BLaER1 treated with 17β-estradiol and CSF1 and Interleukin-3, amounts not matched to agents 10 nM and 100 nM (cell line): Measurements from ENCODE around the gene IGLON5.

ENCODE experiments used
- H3K27ac ChIP-seq, 11 experiments: shearing (Covaris generic); formaldehyde crosslinking; 2 replicates each; pipeline ENCODE4 v1.8.1; 2022
- H3K27me3 ChIP-seq, 11 experiments: shearing (Covaris generic); formaldehyde crosslinking; 2 replicates each; pipeline ENCODE4 v1.8.1; 2022
- H3K36me3 ChIP-seq, 11 experiments: shearing (Covaris generic); formaldehyde crosslinking; 2 replicates each; pipeline ENCODE4 v1.8.1; 2022
- H3K4me1 ChIP-seq, 10 experiments: shearing (Covaris generic); formaldehyde crosslinking; 2 replicates each; pipeline ENCODE4 v1.8.1; 2022
- H3K4me2 ChIP-seq, 11 experiments: shearing (Covaris generic); formaldehyde crosslinking; 2 replicates each; pipeline ENCODE4 v1.8.1; 2022
- H3K4me3 ChIP-seq, 10 experiments: shearing (Covaris generic); formaldehyde crosslinking; 2 replicates each; pipeline ENCODE4 v1.8.1; 2022
- H3K9ac ChIP-seq, 11 experiments: shearing (Covaris generic); formaldehyde crosslinking; 2 replicates each; pipeline ENCODE4 v1.8.1; 2022
- H3K9me3 ChIP-seq, 11 experiments: shearing (Covaris generic); formaldehyde crosslinking; replicated peaks in 1 of 11; 2 replicates each; pipeline ENCODE4 v1.8.1; 2022
- H4K20me1 ChIP-seq, 11 experiments: shearing (Covaris generic); formaldehyde crosslinking; 2 replicates each; pipeline ENCODE4 v1.8.1; 2022
- Cebpa-rat ChIP-seq, 11 experiments: shearing (Covaris generic); IDR thresholded peaks; 2 replicates each; pipeline ENCODE4 v1.8.1; 2022

IGLON5 gene

DNA sequence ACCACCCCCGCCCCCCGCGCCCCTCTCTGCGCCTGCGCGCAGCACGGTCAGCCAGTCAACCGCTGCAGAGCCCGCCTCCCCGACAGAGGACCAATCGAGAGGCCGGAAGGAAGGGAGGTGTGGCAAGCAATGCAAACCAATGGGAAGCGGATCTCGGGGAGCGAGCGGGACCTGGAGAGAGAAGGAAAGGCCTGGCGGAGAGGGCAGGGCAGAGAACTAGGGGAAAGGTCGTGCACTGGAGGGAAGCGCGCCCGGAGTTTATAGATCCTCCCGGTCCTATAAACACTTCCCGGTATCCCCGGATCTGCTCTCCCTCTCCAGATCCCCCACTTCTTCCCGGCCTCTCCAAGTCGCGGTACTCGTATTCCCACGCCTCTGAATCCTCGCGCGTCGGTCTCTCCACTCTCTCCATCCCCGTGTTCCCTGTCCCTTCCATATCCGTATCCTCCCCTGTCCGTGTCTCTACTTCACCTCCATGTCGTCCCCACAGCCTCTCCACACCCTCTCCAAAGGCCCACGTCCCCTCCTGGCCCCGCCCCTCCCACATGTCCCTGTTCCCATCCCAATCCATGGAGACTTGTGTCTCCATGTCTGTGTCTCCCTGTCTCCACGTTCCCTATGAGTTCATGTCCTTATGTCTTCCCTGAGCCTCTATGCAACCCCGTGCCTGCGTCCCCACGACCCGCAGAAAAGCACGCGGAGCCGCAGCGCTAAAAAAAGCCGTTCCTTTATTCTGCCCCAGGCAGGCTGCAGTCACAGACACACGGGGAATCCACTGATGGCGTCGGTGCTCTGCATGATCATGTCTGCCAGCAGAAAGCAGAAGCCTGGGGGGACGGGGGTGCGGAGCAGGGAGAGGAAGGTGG, 55.2 kb downstream of the IGLON5 start:
- no peak for TF ChIP-seq Cebpa-rat (IDR thresholded peaks at IDR 0.05)
- H3K4me3 ChIP-seq: peak overlapping the region; percentile 67 to 87 (median 80)
- 0 out of 22 replicates have a peak, but pooled peaks cover 0 to 5% (median 0%) of the 10 kb centered on the region in 11 experiments for H3K36me3 ChIP-seq
- peak overlapping the region; percentile 86 to 97 (median 93) for H3K9ac ChIP-seq
- H3K4me1 ChIP-seq: peaks cover 71 to 77% (median 75%) of the 10 kb centered on the region in 10 experiments
- H3K9me3 ChIP-seq: no peaks in the 10 kb centered on the region
- H3K4me2 ChIP-seq: peak overlapping the region; percentile 89 to 100 (median 98)
- no peaks in the 10 kb centered on the region for H3K27me3 ChIP-seq
- H3K27ac ChIP-seq: peak overlapping the region; percentile 65 to 99 (median 95)
- H4K20me1 ChIP-seq: peaks cover 0 to 6% (median 0%) of the 10 kb centered on the region in 11 experiments; a peak in 3 of 22 replicates

GRCh38 chr19:51367255-51367564, 55.8 kb downstream of the IGLON5 start:
- H3K27ac ChIP-seq: peak overlapping the region; percentile 65 to 99 (median 93)

DNA sequence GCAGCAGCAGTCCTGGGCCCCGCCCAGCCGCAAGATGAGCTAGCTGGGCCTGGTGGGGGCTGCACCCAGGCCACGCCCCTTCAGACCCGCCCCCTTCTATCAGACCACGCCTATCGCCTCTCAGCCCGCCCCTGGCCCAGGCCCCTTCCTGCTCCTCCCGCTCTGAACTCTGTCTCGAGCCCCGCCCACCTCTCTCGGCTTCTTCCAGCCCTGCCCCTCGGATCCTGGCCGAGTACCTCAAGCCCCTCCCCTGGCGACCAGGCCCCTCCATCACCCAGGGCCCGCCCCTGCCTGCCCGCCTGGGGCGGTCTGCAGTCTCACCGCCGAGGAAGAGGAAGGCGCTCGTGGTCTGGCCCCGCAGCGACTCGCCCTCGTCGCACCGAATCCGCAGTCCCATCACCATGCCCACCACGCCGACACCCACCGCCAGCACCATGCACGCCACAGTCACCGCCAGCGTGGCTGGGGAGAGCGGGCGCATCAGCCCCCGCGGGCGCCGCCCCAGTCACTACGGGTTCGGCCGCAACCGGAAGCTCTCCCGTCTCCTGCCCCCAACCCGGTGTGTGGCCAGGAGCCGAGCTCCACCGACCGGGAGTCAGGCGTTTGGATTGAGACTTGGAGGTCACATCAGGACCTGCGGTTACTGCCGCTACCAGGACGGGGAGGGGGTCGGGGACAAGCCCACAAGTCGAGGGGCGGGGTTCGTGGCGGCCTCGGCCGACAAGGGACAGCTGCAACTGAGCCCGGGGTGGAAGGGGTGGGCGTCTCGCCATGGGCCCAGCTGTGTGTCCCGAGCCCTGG, 56.3 kb downstream of the IGLON5 start:
- no peaks in the 10 kb centered on the region for H3K27me3 ChIP-seq
- no peaks in the 10 kb centered on the region for H3K9me3 ChIP-seq
- peaks cover 0 to 4% (median 0%) of the 10 kb centered on the region in 11 experiments; a peak in 2 of 22 replicates for H4K20me1 ChIP-seq
- peak overlapping the region; percentile 65 to 99 (median 93); a peak in 21 of 22 replicates for H3K27ac ChIP-seq
- H3K36me3 ChIP-seq: 0 out of 22 replicates have a peak, but pooled peaks cover 0 to 5% (median 0%) of the 10 kb centered on the region in 11 experiments
- H3K4me3 ChIP-seq: peak overlapping the region; percentile 67 to 87 (median 80)
- peak overlapping the region; percentile 95 to 100 (median 99) for H3K4me2 ChIP-seq
- H3K9ac ChIP-seq: peak overlapping the region; percentile 78 to 97 (median 93)
- peaks cover 72 to 77% (median 74%) of the 10 kb centered on the region in 10 experiments for H3K4me1 ChIP-seq
- no peak for TF ChIP-seq Cebpa-rat (IDR thresholded peaks at IDR 0.05)

More at GRCh38 chr19:51367255-51367564, 55.8 kb downstream of the IGLON5 start:
- peak overlapping the region; percentile 78 to 97 (median 93) for H3K9ac ChIP-seq
- H3K9me3 ChIP-seq: no peaks in the 10 kb centered on the region
- peak overlapping the region; percentile 67 to 87 (median 80) for H3K4me3 ChIP-seq
- no peaks in the 10 kb centered on the region for H3K27me3 ChIP-seq
- H3K4me2 ChIP-seq: peak overlapping the region; percentile 89 to 100 (median 98)
- H3K4me1 ChIP-seq: peaks cover 73 to 78% (median 75%) of the 10 kb centered on the region in 10 experiments
- 0 out of 22 replicates have a peak, but pooled peaks cover 0 to 5% (median 0%) of the 10 kb centered on the region in 11 experiments for H3K36me3 ChIP-seq
- peaks cover 0 to 6% (median 0%) of the 10 kb centered on the region in 11 experiments; a peak in 3 of 22 replicates for H4K20me1 ChIP-seq
- no peak for TF ChIP-seq Cebpa-rat (IDR thresholded peaks at IDR 0.05)

DNA sequence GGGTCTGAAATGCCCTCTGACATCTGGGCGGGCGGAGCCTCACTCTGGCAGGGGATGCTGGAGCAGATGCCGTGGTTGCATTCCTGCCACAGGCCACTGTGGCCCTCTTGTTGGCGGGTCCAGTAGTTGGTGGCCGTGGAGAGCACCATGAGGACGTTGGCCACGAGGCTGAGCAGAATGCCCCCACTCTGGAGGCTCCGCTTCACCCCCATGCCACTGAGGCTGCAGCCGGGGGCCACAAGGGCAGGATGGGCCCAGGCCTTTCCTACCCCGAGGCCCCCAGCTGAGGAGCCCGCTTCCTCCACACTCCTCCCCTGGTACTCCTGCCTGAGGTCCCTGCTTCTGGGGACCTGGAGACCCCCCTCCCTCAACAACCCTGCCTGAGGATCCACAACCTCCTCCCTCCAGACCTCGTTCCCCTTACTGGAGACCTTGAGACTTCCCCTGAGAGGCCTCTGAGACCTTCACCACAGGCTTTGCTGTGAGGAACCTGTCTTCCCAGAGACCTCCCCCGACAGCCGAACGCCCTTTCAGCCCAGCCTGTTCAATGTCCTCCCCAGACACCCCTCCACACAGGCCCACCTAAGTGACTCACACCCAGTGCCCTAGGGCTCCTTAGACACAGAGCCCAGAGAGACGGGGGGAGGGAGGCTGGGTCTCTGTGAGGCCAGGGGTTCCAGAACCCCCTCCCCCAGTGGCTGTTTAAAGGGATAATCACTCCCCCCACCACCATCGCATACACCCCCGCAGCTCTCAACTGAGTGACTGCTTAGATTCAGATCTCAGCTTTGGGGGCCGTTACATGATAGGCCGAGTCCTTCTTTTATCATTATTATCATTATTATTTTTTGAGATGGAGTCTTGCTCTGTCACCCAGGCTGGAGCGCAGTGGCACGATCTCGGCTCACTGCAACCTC, 57.2 kb downstream of the IGLON5 start, which contains the start of gene CLDND2:
TSS of gene CLDND2 (minus strand) at position 638 of the 917 bp plus-strand sequence. CDS start at position 212, 426 bp downstream.
- Histone ChIP-seq H3K4me1 (peaks cover 73 to 78% (median 75%) of the 10 kb centered on the region in 10 experiments), H4K20me1 (no peaks in the 10 kb centered on the region; a peak in 2 of 22 replicates), H3K9me3 (no peaks in the 10 kb centered on the region), H3K4me3 (peak within 1 kb of the TSS; percentile 67 to 87 (median 80)), H3K27ac (peak within 1 kb of the TSS; percentile 51 to 99 (median 93); a peak in 21 of 22 replicates), H3K4me2 (peak within 1 kb of the TSS; percentile 95 to 100 (median 99)), H3K27me3 (no peaks in the 10 kb centered on the region), H3K36me3 (0 out of 22 replicates have a peak, but pooled peaks cover 0 to 5% (median 0%) of the 10 kb centered on the region in 11 experiments), H3K9ac (peak within 1 kb of the TSS; percentile 76 to 97 (median 93))
- no peak for TF ChIP-seq Cebpa-rat (IDR thresholded peaks at IDR 0.05)

GRCh38 chr19:51370230-51370629, 58.8 kb downstream of the IGLON5 start:
- H3K4me1 ChIP-seq: peaks cover 70 to 78% (median 75%) of the 10 kb centered on the region in 10 experiments
- H4K20me1 ChIP-seq: no peaks in the 10 kb centered on the region
- TF ChIP-seq Cebpa-rat (IDR thresholded peaks at IDR 0.05): no peak
- H3K36me3 ChIP-seq: 0 out of 22 replicates have a peak, but pooled peaks cover 0 to 5% (median 0%) of the 10 kb centered on the region in 11 experiments
- H3K27ac ChIP-seq: peak overlapping the region in 10 of 11 experiments; percentile 36 to 100 (median 98); a peak in 17 of 22 replicates
- H3K9ac ChIP-seq: peak overlapping the region; percentile 17 to 96 (median 93); a peak in 15 of 22 replicates
- peak overlapping the region; percentile 78 to 100 (median 99) for H3K4me2 ChIP-seq
- H3K27me3 ChIP-seq: no peaks in the 10 kb centered on the region
- 0 out of 22 replicates have a peak, but pooled peaks cover 0 to 5% (median 0%) of the 10 kb centered on the region in 11 experiments for H3K9me3 ChIP-seq
- peak overlapping the region in 7 of 10 experiments; percentile 41 to 87 (median 72); a peak in 12 of 20 replicates for H3K4me3 ChIP-seq

DNA sequence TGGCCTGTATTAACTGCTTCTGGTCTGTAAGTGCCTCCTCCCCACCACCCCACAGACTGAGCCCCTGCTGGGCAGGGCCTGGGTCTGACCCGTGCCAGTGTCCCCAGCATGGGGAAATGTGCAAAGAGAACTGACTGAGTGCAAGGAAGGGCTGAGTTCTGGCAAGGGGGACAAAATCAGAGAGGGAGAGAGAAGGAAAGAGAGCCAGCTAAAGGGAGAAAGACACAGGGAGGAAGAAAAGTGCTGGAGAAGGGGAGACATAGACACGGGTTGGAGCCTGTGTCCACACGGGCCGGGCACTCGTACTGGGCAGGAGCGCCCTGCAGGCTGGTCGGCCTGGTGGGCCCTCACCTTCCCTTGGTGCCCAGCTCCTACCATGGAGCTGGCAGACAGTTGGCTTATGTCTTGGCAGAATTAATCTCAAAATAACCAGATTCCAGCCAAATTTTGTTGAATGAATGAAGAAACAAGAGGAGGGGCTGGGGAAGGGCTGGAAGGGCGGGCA, 59.8 kb downstream of the IGLON5 start:
- Histone ChIP-seq H3K9me3 (0 out of 22 replicates have a peak, but pooled peaks cover 0 to 5% (median 0%) of the 10 kb centered on the region in 11 experiments), H4K20me1 (no peaks in the 10 kb centered on the region), H3K4me3 (peak overlapping the region in 9 of 10 experiments; percentile 41 to 87 (median 67); a peak in 19 of 20 replicates), H3K27me3 (no peaks in the 10 kb centered on the region), H3K27ac (peak overlapping the region in 10 of 11 experiments; percentile 76 to 100 (median 98); a peak in 19 of 22 replicates), H3K36me3 (0 out of 22 replicates have a peak, but pooled peaks cover 0 to 5% (median 0%) of the 10 kb centered on the region in 11 experiments), H3K4me2 (peak overlapping the region; percentile 78 to 100 (median 99)), H3K9ac (peak overlapping the region; percentile 17 to 96 (median 93); a peak in 20 of 22 replicates), H3K4me1 (peaks cover 78 to 82% (median 80%) of the 10 kb centered on the region in 10 experiments)
- TF ChIP-seq Cebpa-rat (IDR thresholded peaks at IDR 0.05): no peak

DNA sequence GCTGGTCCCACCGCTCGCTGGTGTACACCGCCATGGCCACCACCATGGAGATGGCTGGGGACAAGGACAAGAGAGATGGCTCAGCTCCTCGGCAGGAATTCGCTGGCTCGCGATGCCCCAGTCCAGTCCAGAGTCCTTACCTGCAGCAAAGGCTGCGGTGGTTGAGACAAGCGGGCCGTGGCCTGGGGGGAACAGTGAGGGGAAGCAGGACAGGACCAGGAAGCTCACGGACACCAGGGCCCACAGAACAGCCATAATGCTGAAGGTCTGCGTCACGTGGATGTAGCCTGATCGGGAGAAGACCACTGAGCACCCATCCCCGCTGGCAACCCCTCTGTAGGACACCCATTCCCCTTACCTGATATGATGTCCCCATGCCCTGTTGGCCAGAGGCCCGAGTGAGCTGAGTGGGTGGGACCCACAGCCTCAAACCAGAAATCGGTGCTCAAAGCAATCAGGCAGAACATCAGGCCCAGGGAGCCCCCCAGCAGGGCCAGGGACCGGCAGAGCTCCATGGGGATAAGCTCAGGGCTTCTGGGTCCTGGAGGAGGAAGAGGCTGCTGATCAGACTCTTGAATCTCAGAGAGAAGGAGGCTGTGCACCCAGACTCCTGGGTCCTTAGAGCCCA, 60.7 kb downstream of the IGLON5 start:
- peak overlapping the region; percentile 39 to 100 (median 98); a peak in 21 of 22 replicates for H3K27ac ChIP-seq
- H4K20me1 ChIP-seq: no peaks in the 10 kb centered on the region
- peak overlapping the region; percentile 67 to 96 (median 93) for H3K9ac ChIP-seq
- peak overlapping the region; percentile 16 to 87 (median 66); a peak in 19 of 20 replicates for H3K4me3 ChIP-seq
- TF ChIP-seq Cebpa-rat (IDR thresholded peaks at IDR 0.05): no peak
- 0 out of 22 replicates have a peak, but pooled peaks cover 0 to 5% (median 0%) of the 10 kb centered on the region in 11 experiments for H3K36me3 ChIP-seq
- peak overlapping the region; percentile 78 to 100 (median 99) for H3K4me2 ChIP-seq
- peaks cover 83 to 91% (median 88%) of the 10 kb centered on the region in 10 experiments for H3K4me1 ChIP-seq
- H3K27me3 ChIP-seq: no peaks in the 10 kb centered on the region
- H3K9me3 ChIP-seq: 0 out of 22 replicates have a peak, but pooled peaks cover 0 to 5% (median 0%) of the 10 kb centered on the region in 11 experiments
